Measurements from ENCODE around the gene JMJD4. TPM values are rescaled to one million over a fixed set of nuclear protein-coding genes. Genes with fewer than 3 reads are reported as not detected.

The JMJD4 gene
- total and polyA plus RNA-seq, 2 of the 8 experiments (the other 6 are each of a cell fraction or from before 2014, with no cell fraction given), result 13.2 to 23.3 TPM

- no peak overlapping the region for H3K9ac ChIP-seq (replicated peaks in 1 of 4; ENCODE audit: extremely low read depth in 1 of 4, low read depth in 3 of 4, low read length in 3 of 4)
- no peak overlapping the region for H4K5ac ChIP-seq (ENCODE audit: insufficient read length, low read depth, low read length)
- peaks cover 10% of the 10 kb centered on the region for H3K79me1 ChIP-seq (ENCODE audit: low read depth, low read length)
- no peak overlapping the region for H2AFZ ChIP-seq (ENCODE audit: low read length)
- H3K23me2 ChIP-seq (ENCODE audit: low read depth, low read length), result no peaks in the 10 kb centered on the region
- H3K79me2 ChIP-seq (ENCODE audit: control insufficient read depth in 1 of 2, insufficient read depth in 2 of 2, low read length in 2 of 2), result no peaks in the 10 kb centered on the region
- H3K4me1 ChIP-seq (replicated peaks in 1 of 4; ENCODE audit: control insufficient read depth in 3 of 4, insufficient read depth in 4 of 4, low read length in 3 of 4), result no peaks in the 10 kb centered on the region
- no peak overlapping the region for H2AK5ac ChIP-seq (ENCODE audit: low read depth, low read length)
- H3K4ac ChIP-seq (replicated peaks; ENCODE audit: insufficient read length, low read depth, low read length), result no peak overlapping the region
- H3K27me3 ChIP-seq (replicated peaks in 1 of 4; ENCODE audit: control insufficient read depth in 3 of 4, extremely low read depth in 1 of 4, insufficient read depth in 3 of 4, low read length in 3 of 4), result no peaks in the 10 kb centered on the region
- H3K9me3 ChIP-seq (ENCODE audit: insufficient read depth in 2 of 2, low read depth in 1 of 2, low read length in 1 of 2), result no peaks in the 10 kb centered on the region
- no peak overlapping the region for H3K4me3 ChIP-seq (ENCODE audit: extremely low read depth in 1 of 4, insufficient read depth in 2 of 4, low read depth in 3 of 4, low read length in 4 of 4)
- no peak overlapping the region for H4K91ac ChIP-seq (replicated peaks; ENCODE audit: insufficient read length, low read length)
- peaks cover 6 to 20% (median 17%) of the 10 kb centered on the region in 4 experiments; a peak in 6 of 8 replicates for H3K36me3 ChIP-seq (ENCODE audit: control insufficient read depth in 2 of 4, insufficient read depth in 4 of 4, low read length in 3 of 4)
- no peak overlapping the region for H3K27ac ChIP-seq (ENCODE audit: low read depth, low read length)
- TF ChIP-seq MAX (IDR thresholded peaks at IDR 0.05) (no peak), JUND (IDR thresholded peaks at IDR 0.05; ENCODE audit: low read length) (no peak), POLR2AphosphoS5 (IDR thresholded peaks at IDR 0.05; ENCODE audit: low read depth, low read length) (no peak), RBBP5 (IDR thresholded peaks at IDR 0.05; ENCODE audit: borderline replicate concordance, low read depth, low read length) (no peak), BRCA1 (IDR thresholded peaks at IDR 0.05; ENCODE audit: low read depth, low read length) (no peak), SP1 (IDR thresholded peaks at IDR 0.05; ENCODE audit: low read depth, low read length) (no peak), SUZ12 (IDR thresholded peaks at IDR 0.05; ENCODE audit: low read length) (no peak), ATF3 (IDR thresholded peaks at IDR 0.05; ENCODE audit: insufficient read depth, low read depth, low read length) (no peak), SIRT6 (IDR thresholded peaks at IDR 0.05; ENCODE audit: low read length) (no peak), PHF8 (conservative IDR thresholded peaks at IDR 0.05; ENCODE audit: low read depth, low read length) (no peak), RXRA (IDR thresholded peaks at IDR 0.05; ENCODE audit: insufficient read depth, low read depth, low read length) (no peak), KDM5A (IDR thresholded peaks at IDR 0.05; ENCODE audit: low read length) (no peak), NRF1 (IDR thresholded peaks at IDR 0.05; ENCODE audit: low read depth, low read length) (no peak), CHD2 (IDR thresholded peaks at IDR 0.05; ENCODE audit: low read length) (no peak), SIX5 (IDR thresholded peaks at IDR 0.05; ENCODE audit: low read depth, low read length) (no peak), SP2 (IDR thresholded peaks at IDR 0.05; ENCODE audit: low read length) (no peak)
- no peak overlapping the region for H3K14ac ChIP-seq (ENCODE audit: insufficient read length)
- H4K20me1 ChIP-seq (replicated peaks in 1 of 2; ENCODE audit: control insufficient read depth in 1 of 2, insufficient read depth in 2 of 2, low read length in 2 of 2), result peaks cover 0 to 25% of the 10 kb centered on the region in 2 experiments
- H2BK15ac ChIP-seq (ENCODE audit: low read length), result no peak overlapping the region
- 97% methylated on average over 13 of the region's 13 CpGs; no CpG with 5 or more reads in 1 of the 2 experiments for WGBS, 2 experiments (ENCODE audit: extremely low coverage in 1 of 2, insufficient coverage in 1 of 2, insufficient read length in 1 of 2, insufficient replicate concordance in 2 of 2, low coverage in 1 of 2, low lambda C conversion rate in 2 of 2, missing lambda C conversion rate in 1 of 2)
- no peak overlapping the region for H3K23ac ChIP-seq (ENCODE audit: insufficient read length)
- no peak overlapping the region for H2BK120ac ChIP-seq (replicated peaks; ENCODE audit: low read depth, low read length)
- H3K4me2 ChIP-seq (ENCODE audit: insufficient read depth in 1 of 2, low read depth in 2 of 2, low read length in 2 of 2), result no peak overlapping the region
- H3K18ac ChIP-seq (ENCODE audit: extremely low read depth, low read length), result no peak overlapping the region
- H2BK12ac ChIP-seq (ENCODE audit: low read depth, low read length), result no peak overlapping the region
- DNase-seq (ENCODE audit: low read depth in 1 of 2, low spot score in 2 of 2) (no peak), FAIRE-seq (no peak)
- no peak overlapping the region for H4K8ac ChIP-seq (ENCODE audit: extremely low read depth, insufficient read depth, low read length)
- POLR2A ChIA-PET (ENCODE audit: partially characterized antibody), result no interaction called here
- no peak overlapping the region for H2BK5ac ChIP-seq (ENCODE audit: low read depth, low read length)
- no peak overlapping the region for H3K56ac ChIP-seq (replicated peaks; ENCODE audit: insufficient read length, low read depth, low read length)
- H2BK20ac ChIP-seq (ENCODE audit: low read length), result no peak overlapping the region
- CTCF ChIA-PET (ENCODE audit: partially characterized antibody), result interaction anchor here (0.7 to 1.1 kb wide), 2 partner anchors 175 to 321 kb away, joined by 3 to 4 read pairs; no protein-coding TSS in a partner anchor
Measured at GRCh38 chr1:227770812-227771211, 35.7 kb upstream of the JMJD4 start.

Data from H1 (cell line).